Measurements from ENCODE around the gene PRKRIP1.
"Not testable (repeated sequence)": the region's sequence is repeated elsewhere in the genome, so short reads cannot be mapped to it uniquely, and the experiment has no call there.

PRKRIP1 gene

GRCh38 chr7:102365390-102365789 is 30.8 kb upstream of the PRKRIP1 start:
- DNase-seq; H3K4me3 ChIP-seq (ENCODE audit: low read length); H3K56ac ChIP-seq (ENCODE audit: low read length); H2BK120ac ChIP-seq (ENCODE audit: low read depth, low read length); H3K36me3 ChIP-seq (ENCODE audit: control insufficient read depth, insufficient read depth, low read length); H3K27me3 ChIP-seq (ENCODE audit: insufficient read depth, low read length, poor library complexity); H3K27ac ChIP-seq (ENCODE audit: low read depth, low read length); H3K9ac ChIP-seq (ENCODE audit: low read length); H3K4me1 ChIP-seq (ENCODE audit: control insufficient read depth, low read depth, low read length); H3K4ac ChIP-seq (ENCODE audit: low read depth, low read length); H4K8ac ChIP-seq (ENCODE audit: low read depth, low read length); H3K18ac ChIP-seq (ENCODE audit: low read length); H3K4me2 ChIP-seq (ENCODE audit: low read length); H3K23ac ChIP-seq (ENCODE audit: low read length); H4K5ac ChIP-seq (ENCODE audit: low read length); H2BK15ac ChIP-seq (replicated peaks; ENCODE audit: low read depth); H3K79me2 ChIP-seq (ENCODE audit: control insufficient read depth, insufficient read depth, low read length); H3K79me1 ChIP-seq (ENCODE audit: low read length); H2BK5ac ChIP-seq (ENCODE audit: low read length); H2AK5ac ChIP-seq (ENCODE audit: low read length): not testable (repeated sequence)
- WGBS (ENCODE audit: extremely low coverage, insufficient coverage, low lambda C conversion rate) = no CpG with 5 or more reads among the region's 7 CpGs

- H4K8ac ChIP-seq (ENCODE audit: low read depth, low read length); H4K5ac ChIP-seq (ENCODE audit: low read length); H2BK15ac ChIP-seq (replicated peaks; ENCODE audit: low read depth): not testable (repeated sequence)
Measured at GRCh38 chr7:102370038-102370437, 26.1 kb upstream of the PRKRIP1 start.

GRCh38 chr7:102372796-102373195 is 23.4 kb upstream of the PRKRIP1 start:
- not testable (repeated sequence) for H3K4me1 ChIP-seq (ENCODE audit: control insufficient read depth, low read depth, low read length); H3K18ac ChIP-seq (ENCODE audit: low read length); H2BK15ac ChIP-seq (replicated peaks; ENCODE audit: low read depth); H2BK120ac ChIP-seq (ENCODE audit: low read depth, low read length); H4K8ac ChIP-seq (ENCODE audit: low read depth, low read length); H3K27ac ChIP-seq (ENCODE audit: low read depth, low read length); H4K5ac ChIP-seq (ENCODE audit: low read length); H3K79me1 ChIP-seq (ENCODE audit: low read length); H3K23ac ChIP-seq (ENCODE audit: low read length); H2BK5ac ChIP-seq (ENCODE audit: low read length); H3K9ac ChIP-seq (ENCODE audit: low read length); H3K56ac ChIP-seq (ENCODE audit: low read length); DNase-seq; H3K79me2 ChIP-seq (ENCODE audit: control insufficient read depth, insufficient read depth, low read length); H3K4ac ChIP-seq (ENCODE audit: low read depth, low read length); H3K4me3 ChIP-seq (ENCODE audit: low read length); H3K27me3 ChIP-seq (ENCODE audit: insufficient read depth, low read length, poor library complexity); H3K36me3 ChIP-seq (ENCODE audit: control insufficient read depth, insufficient read depth, low read length); H2AK5ac ChIP-seq (ENCODE audit: low read length); H3K4me2 ChIP-seq (ENCODE audit: low read length)
- no CpG with 5 or more reads among the region's 2 CpGs for whole genome bisulfite sequencing (ENCODE audit: extremely low coverage, insufficient coverage, low lambda C conversion rate)

More at GRCh38 chr7:102370038-102370437, 26.1 kb upstream of the PRKRIP1 start:
- not testable (repeated sequence) for H3K27ac ChIP-seq (ENCODE audit: low read depth, low read length); H3K56ac ChIP-seq (ENCODE audit: low read length); DNase-seq; H3K23ac ChIP-seq (ENCODE audit: low read length); H3K36me3 ChIP-seq (ENCODE audit: control insufficient read depth, insufficient read depth, low read length); H3K79me2 ChIP-seq (ENCODE audit: control insufficient read depth, insufficient read depth, low read length); H3K4me2 ChIP-seq (ENCODE audit: low read length); H3K27me3 ChIP-seq (ENCODE audit: insufficient read depth, low read length, poor library complexity); H3K79me1 ChIP-seq (ENCODE audit: low read length); H3K4me1 ChIP-seq (ENCODE audit: control insufficient read depth, low read depth, low read length); H3K18ac ChIP-seq (ENCODE audit: low read length); H3K9ac ChIP-seq (ENCODE audit: low read length); H2AK5ac ChIP-seq (ENCODE audit: low read length); H3K4ac ChIP-seq (ENCODE audit: low read depth, low read length); H2BK5ac ChIP-seq (ENCODE audit: low read length); H2BK120ac ChIP-seq (ENCODE audit: low read depth, low read length); H3K4me3 ChIP-seq (ENCODE audit: low read length)

GRCh38 chr7:102376964-102377466 is 19.1 kb upstream of the PRKRIP1 start:
- Histone ChIP-seq H3K23ac (ENCODE audit: low read length) (no peak overlapping the region), H2BK5ac (ENCODE audit: low read length) (no peak overlapping the region), H3K4me3 (ENCODE audit: low read length) (no peak overlapping the region), H3K4ac (ENCODE audit: low read depth, low read length) (no peak overlapping the region), H3K27me3 (ENCODE audit: insufficient read depth, low read length, poor library complexity) (no peaks in the 10 kb centered on the region), H4K8ac (ENCODE audit: low read depth, low read length) (no peak overlapping the region), H2AK5ac (ENCODE audit: low read length) (no peak overlapping the region), H2BK120ac (ENCODE audit: low read depth, low read length) (no peak overlapping the region), H3K79me2 (ENCODE audit: control insufficient read depth, insufficient read depth, low read length) (no peaks in the 10 kb centered on the region), H3K9ac (ENCODE audit: low read length) (no peak overlapping the region), H3K36me3 (ENCODE audit: control insufficient read depth, insufficient read depth, low read length) (no peaks in the 10 kb centered on the region), H3K56ac (ENCODE audit: low read length) (no peak overlapping the region), H3K4me1 (ENCODE audit: control insufficient read depth, low read depth, low read length) (no peaks in the 10 kb centered on the region), H4K5ac (ENCODE audit: low read length) (no peak overlapping the region), H3K18ac (ENCODE audit: low read length) (no peak overlapping the region), H3K4me2 (ENCODE audit: low read length) (no peak overlapping the region), H3K79me1 (ENCODE audit: low read length) (no peaks in the 10 kb centered on the region), H3K27ac (ENCODE audit: low read depth, low read length) (no peak overlapping the region), H2BK15ac (replicated peaks; ENCODE audit: low read depth) (no peak overlapping the region)
- no CpG with 5 or more reads among the region's 6 CpGs for WGBS (ENCODE audit: extremely low coverage, insufficient coverage, low lambda C conversion rate)
- DNase-seq = no peak

- H4K5ac ChIP-seq (ENCODE audit: low read length); H3K27ac ChIP-seq (ENCODE audit: low read depth, low read length); H3K36me3 ChIP-seq (ENCODE audit: control insufficient read depth, insufficient read depth, low read length); DNase-seq; H3K79me2 ChIP-seq (ENCODE audit: control insufficient read depth, insufficient read depth, low read length); H3K27me3 ChIP-seq (ENCODE audit: insufficient read depth, low read length, poor library complexity); H2BK120ac ChIP-seq (ENCODE audit: low read depth, low read length); H3K4me2 ChIP-seq (ENCODE audit: low read length); H3K9ac ChIP-seq (ENCODE audit: low read length); H2BK5ac ChIP-seq (ENCODE audit: low read length); H3K4ac ChIP-seq (ENCODE audit: low read depth, low read length); H4K8ac ChIP-seq (ENCODE audit: low read depth, low read length); H3K79me1 ChIP-seq (ENCODE audit: low read length); H3K18ac ChIP-seq (ENCODE audit: low read length); H3K23ac ChIP-seq (ENCODE audit: low read length); H2BK15ac ChIP-seq (replicated peaks; ENCODE audit: low read depth); H3K4me3 ChIP-seq (ENCODE audit: low read length); H3K4me1 ChIP-seq (ENCODE audit: control insufficient read depth, low read depth, low read length); H3K56ac ChIP-seq (ENCODE audit: low read length); H2AK5ac ChIP-seq (ENCODE audit: low read length): not testable (repeated sequence)
- WGBS (ENCODE audit: extremely low coverage, insufficient coverage, low lambda C conversion rate) = no CpG with 5 or more reads among the region's 8 CpGs
Measured at GRCh38 chr7:102380837-102381236, 15.3 kb upstream of the PRKRIP1 start.

DNA sequence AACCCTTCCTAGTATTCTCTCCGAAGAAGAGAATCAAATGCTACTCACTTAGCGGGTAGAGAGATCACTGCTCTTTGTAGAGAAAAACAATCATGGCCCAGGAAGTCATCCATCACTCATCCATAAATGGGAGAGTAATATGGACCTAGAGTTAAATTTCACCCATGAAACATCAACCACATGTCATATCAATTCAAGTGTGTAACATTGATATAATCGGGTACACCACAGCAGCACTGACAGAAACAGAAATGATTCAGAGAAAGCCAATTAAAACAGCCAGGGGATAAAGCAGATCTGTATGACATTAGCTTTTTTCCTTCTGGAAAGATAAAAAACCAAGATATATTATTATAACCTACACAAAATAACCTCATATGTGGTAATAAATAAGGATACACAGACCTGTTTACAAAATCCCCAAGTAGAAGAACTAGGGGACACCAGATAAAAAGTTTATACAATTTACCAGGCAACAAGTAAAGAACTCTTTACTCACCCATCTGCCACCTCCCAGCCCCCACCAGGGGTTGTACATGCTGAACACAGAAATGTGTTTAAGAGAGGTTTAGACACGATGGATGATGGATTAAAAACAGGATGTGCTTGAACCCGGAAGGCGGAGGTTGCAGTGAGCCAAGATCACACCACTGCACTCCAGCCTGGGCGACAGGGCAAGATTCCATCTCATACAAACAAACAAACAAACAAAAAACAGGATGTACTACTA is 14.3 kb upstream of the PRKRIP1 start:
- not testable (repeated sequence) for H3K27me3 ChIP-seq (ENCODE audit: insufficient read depth, low read length, poor library complexity); H2AK5ac ChIP-seq (ENCODE audit: low read length); H3K79me2 ChIP-seq (ENCODE audit: control insufficient read depth, insufficient read depth, low read length); H2BK120ac ChIP-seq (ENCODE audit: low read depth, low read length); H3K4me2 ChIP-seq (ENCODE audit: low read length); H4K8ac ChIP-seq (ENCODE audit: low read depth, low read length); H3K9ac ChIP-seq (ENCODE audit: low read length); H3K27ac ChIP-seq (ENCODE audit: low read depth, low read length); H3K79me1 ChIP-seq (ENCODE audit: low read length); H2BK5ac ChIP-seq (ENCODE audit: low read length); H3K4ac ChIP-seq (ENCODE audit: low read depth, low read length); H2BK15ac ChIP-seq (replicated peaks; ENCODE audit: low read depth); H3K4me1 ChIP-seq (ENCODE audit: control insufficient read depth, low read depth, low read length); H3K23ac ChIP-seq (ENCODE audit: low read length); H4K5ac ChIP-seq (ENCODE audit: low read length); H3K18ac ChIP-seq (ENCODE audit: low read length); DNase-seq; H3K4me3 ChIP-seq (ENCODE audit: low read length); H3K56ac ChIP-seq (ENCODE audit: low read length); H3K36me3 ChIP-seq (ENCODE audit: control insufficient read depth, insufficient read depth, low read length)
- WGBS (ENCODE audit: extremely low coverage, insufficient coverage, low lambda C conversion rate) = no CpG with 5 or more reads among the region's 7 CpGs
